Vagina (tissue), 2 donors: ENCODE measurements around the gene PACRG.

ENCODE experiments used
- CTCF ChIP-seq, 3 experiments: fragments of 450-650 bp in 2 of 3; fragments of 200-600 bp in 1 of 3; sonication (generic) in 1 of 3; IDR thresholded peaks; one replicate each; pipeline ENCODE4 v1.5.1; 2017 to 2019; ENCODE audit warnings: antibody characterized with exemption in 3 of 3, mild to moderate bottlenecking in 2 of 3, moderate library complexity in 2 of 3
- POLR2A ChIP-seq, 2 donors: fragments of 450-650 bp; IDR thresholded peaks; one replicate each; pipeline ENCODE4 v1.6.1; 2017; ENCODE audit warnings: antibody characterized with exemption in 2 of 2, mild to moderate bottlenecking in 2 of 2, moderate library complexity in 2 of 2
- POLR2AphosphoS5 ChIP-seq, 2 donors: sonication (generic); formaldehyde crosslinking; IDR thresholded peaks; one replicate each; pipeline ENCODE4 v1.9.0; 2017; ENCODE audit warnings: antibody characterized with exemption in 2 of 2, mild to moderate bottlenecking in 2 of 2, low read depth in 1 of 2; ENCODE audit not compliant: insufficient read depth in 1 of 2

- TF ChIP-seq CTCF (IDR thresholded peaks at IDR 0.05) (no peak), POLR2AphosphoS5 (IDR thresholded peaks at IDR 0.05; ENCODE audit: insufficient read depth in 1 of 2, low read depth in 1 of 2) (no peak), POLR2A (IDR thresholded peaks at IDR 0.05) (no peak)
These were observed 246.2 kb downstream of the PACRG start for GRCh38 chr6:162973980-162974379.
